Activated CD4-positive, CD25-positive, alpha-beta regulatory T cell treated with anti-CD3 and anti-CD28 coated beads, Interleukin-2, amount 50 U/mL, for 72 hours (primary cell): ENCODE measurements around the gene STAG1.
"Not testable (repeated sequence)": the region's sequence is repeated elsewhere in the genome, so short reads cannot be mapped to it uniquely, and the experiment has no call there.

Source experiments
- DNase-seq: peaks from one replicate; pipeline ENCODE4 v3.0.0; 2021

The STAG1 gene

GRCh38 chr3:136380530-136380929 is 371.6 kb downstream of the STAG1 start:
- DNase-seq = no peak

DNA sequence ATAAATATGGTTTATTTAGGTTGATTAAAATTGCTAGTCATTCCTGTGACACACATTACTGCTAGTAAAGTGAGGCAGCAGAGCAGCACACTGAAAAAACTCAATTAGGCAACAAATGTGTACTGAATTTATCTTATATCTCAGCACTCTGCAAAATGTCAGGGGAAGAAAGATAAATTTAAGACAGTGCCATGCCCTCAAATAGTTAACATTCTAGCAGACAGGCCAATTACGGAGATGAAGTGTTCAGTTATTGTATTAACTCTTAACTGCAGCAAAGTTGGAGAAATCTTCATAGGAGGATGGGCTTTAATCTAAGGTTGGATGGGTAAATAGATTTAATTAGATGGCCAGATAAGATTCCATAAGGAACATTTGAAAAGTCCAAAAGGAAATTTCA is 374.2 kb downstream of the STAG1 start:
- DNase-seq = no peak

- DNase-seq = no peak
Observed at GRCh38 chr3:136377508-136377907, 374.7 kb downstream of the STAG1 start.

GRCh38 chr3:136375800-136376199 is 376.4 kb downstream of the STAG1 start:
- not testable (repeated sequence) for DNase-seq

- no peak for DNase-seq
Observed at GRCh38 chr3:136366289-136366688, 385.9 kb downstream of the STAG1 start.

DNA sequence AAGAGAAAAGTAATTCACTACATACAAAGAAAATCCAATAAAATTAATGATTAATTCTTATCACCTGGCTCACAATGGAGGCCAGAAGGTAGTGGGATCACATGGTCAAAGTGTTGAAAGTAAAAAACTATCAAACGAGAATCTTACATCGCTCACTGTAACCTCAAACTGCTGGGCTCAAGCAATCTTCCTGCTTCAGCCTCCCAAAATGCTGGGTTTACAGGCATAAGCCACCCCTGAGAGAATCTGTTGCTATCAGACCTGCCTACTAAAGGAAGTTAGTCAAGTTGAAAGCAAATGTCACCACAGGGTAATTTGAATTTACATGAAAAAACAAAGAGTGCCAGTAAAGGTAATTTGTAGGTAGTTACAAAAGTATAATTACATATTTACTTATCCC is 398.7 kb downstream of the STAG1 start:
- DNase-seq = no peak

DNA sequence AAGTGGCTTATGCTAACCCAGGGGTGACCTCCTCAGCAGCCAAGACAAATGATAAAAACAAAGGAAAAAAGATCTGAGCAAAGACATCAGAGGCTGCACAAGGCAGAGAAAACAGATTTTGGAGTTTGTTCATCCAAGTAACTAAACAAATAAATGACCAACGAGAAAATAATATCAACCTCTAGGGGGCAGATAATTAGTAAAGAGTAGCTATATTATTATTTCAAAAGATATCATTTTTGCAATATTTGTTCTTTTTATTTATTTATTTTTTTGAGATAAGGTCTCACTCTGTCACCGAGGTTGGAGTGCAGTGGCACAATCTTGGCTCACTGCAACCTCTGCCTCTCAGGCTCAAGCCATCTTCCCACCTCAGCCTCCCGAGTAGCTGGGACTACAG is 400.3 kb downstream of the STAG1 start:
- DNase-seq = no peak

GRCh38 chr3:136351351-136351750 is 400.8 kb downstream of the STAG1 start:
- no peak for DNase-seq

DNA sequence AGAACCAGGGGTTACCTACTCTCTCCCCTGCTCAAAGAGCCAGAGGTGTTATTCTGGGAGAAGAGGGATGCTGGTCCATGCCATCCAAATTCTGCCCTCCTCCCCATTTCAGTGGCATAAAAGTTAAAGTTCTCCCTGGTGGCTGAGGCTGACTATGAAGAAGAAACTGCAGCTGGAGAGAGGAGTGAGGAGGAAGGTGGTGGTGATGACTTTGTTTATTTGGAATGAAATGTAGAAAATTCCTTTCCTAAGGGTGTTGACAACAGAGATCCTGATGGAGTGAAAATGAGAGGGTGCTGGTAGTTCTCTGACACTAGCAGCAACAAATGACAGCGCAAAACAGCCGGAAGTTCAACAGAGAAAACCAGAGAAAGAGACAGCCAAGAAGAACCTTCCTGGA is 401.6 kb downstream of the STAG1 start:
- no peak for DNase-seq

DNA sequence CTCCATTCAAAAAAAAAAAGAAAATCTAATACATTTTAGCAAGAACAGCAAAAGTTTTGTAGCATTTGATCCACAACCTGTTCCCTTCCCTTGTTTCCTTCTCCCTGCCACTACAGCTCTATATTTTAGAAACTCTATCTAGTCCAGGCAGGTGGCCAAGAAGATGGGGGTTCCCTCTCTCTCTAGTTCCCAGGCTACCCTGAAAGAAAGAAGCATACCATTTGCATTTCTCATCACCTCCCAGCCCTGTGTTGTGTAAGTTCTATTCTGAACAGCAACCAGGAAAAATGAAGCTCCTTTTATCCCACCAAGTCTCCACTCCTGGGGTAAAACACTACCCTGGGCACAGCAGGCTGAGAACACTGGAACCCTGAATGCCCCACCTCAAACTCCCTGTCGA is 402.0 kb downstream of the STAG1 start:
- DNase-seq = no peak

GRCh38 chr3:136346486-136346885 is 405.7 kb downstream of the STAG1 start:
- DNase-seq = no peak

DNA sequence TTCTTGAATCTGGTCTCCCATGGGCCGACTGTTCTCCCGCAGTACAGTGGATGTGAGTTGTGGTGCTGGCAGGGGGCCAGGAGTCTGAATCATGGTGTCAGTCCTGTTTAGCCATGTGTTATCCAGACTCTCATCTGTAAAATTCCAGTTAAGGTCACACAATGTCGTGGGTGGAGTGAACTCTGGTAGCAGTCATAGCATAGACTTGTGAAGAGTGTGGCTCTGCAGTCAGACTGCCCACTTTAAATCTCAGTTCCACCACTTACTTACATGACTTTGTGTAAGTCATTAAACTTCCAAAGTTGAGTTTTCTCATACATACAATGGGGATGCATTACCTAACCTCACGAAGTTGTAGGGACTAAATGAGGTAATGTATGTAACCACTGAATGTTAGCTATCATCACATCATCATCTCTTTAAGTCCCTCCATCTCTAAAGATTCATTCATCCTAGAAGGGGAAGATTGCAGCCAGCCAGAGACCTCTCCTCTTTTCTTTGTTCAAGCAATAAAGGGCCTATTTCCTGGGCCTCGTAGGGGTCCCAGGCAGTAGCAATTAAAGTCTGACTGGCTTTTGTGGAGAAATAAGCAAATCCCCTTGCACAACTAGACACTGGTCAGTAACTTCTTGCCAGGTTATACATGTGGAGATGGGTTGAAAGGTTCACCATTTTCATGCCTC is 408.2 kb downstream of the STAG1 start:
- DNase-seq = no peak

DNA sequence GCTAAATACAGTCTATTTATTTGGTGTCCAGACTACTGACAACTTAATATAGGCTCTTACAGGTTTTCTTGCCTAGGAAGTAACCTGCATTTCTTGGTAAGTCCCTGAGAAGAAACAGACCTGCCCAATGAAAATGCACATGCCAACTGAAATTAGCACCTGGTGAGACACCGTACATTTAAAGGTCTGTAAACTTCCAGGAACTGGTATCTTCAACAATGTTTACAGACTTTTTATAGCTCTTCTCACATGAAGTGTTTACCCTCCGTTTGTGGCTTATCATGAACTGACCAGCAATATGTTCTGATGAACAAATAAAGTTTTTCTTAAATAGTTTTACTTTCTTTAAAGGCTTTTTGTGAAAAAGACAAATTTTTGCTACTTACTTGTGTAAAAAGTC is 408.7 kb downstream of the STAG1 start:
- DNase-seq = no peak

DNA sequence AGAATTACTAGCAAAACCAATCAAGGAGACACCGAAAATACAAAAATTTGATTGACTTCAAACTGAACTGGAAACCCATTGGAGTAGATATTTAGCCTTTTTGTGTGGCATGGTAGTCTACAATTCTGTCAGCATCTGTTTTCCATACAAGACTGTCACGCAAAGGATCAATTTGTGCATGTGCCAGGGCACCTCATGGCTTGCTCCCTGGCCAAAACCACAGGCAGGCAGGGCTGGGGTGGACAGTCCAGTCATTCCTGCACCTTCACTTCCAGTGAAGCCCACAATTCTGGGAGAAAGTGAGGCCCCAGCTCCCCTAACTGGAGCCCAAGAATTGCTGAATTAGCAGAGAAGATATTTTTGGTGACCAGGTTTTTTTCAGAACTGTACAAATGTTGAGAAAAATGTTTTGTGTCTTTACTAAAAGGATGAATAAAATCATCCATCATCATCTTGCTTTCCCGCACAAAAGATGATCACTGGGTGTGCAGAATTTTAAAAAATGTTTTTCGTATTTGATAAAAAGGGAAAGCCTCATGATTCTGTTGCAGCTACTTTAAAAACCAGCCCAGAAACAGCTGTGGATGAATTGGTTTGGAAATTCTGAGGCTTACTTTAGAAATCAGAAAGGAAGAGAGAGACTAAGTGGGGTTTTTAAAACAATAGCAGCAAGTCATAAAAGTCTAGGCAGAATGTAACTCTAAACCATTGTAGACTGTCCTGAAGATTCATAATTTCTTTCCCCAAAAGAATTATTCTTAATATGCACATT is 415.7 kb downstream of the STAG1 start:
- no peak for DNase-seq

DNA sequence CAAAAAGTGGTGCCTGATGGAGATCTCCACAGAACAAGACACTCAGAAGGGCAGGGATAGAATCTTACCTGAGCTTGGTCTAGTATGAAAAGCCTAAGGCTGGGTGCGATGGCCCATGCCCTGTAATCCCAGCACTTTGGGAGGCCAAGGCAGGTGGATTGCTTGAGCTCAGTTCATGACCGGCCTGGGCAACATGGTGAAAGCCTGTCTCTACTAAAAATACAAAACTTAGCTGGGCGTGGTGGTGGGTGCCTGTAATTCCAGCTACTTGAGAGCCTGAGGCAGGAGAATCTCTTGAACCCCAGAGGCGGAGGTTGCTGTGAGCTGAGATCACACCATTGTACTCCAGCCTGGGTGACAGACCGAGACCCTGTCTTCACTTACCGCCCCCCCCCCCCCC is 417.5 kb downstream of the STAG1 start:
- DNase-seq = not testable (repeated sequence)

GRCh38 chr3:136334209-136334608 is 418.0 kb downstream of the STAG1 start:
- no peak for DNase-seq

DNA sequence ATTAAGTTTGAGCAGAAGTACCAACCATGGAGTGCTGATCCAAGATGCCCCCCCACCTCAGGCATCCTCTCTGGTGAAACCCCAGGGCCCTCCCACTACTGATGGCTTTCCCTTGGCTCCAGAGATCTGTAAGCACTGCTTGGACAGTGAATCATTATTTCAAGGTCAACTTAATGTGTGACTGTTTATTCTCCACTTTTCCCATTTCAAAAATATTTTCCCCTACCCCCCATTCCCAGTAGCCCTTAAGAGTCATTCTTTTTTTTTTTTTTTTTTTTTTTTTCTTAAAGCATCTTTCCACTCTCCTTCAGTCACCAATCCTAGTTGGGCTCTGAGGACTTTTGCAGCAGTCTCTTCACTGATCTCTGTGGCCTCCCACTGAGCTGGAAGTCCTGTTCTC is 419.4 kb downstream of the STAG1 start:
- DNase-seq = no peak

DNA sequence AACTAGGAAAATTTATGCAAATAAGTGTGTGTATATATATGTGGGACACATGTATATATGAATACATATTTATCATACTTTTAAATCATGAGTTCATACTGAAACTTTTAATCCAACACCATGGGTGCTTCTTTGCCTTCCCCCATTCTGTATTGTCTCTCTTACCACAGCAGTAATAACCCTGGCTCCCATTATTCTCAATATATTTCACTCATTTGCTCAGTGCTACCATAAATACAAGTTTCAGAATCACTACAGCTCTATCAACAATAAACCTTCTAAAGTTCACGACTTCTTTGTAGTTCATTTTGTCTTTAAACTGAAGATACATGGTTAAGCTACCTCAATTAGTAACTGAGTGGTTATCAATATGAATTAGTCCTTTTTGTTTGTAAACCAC is 419.9 kb downstream of the STAG1 start:
- DNase-seq = no peak

DNA sequence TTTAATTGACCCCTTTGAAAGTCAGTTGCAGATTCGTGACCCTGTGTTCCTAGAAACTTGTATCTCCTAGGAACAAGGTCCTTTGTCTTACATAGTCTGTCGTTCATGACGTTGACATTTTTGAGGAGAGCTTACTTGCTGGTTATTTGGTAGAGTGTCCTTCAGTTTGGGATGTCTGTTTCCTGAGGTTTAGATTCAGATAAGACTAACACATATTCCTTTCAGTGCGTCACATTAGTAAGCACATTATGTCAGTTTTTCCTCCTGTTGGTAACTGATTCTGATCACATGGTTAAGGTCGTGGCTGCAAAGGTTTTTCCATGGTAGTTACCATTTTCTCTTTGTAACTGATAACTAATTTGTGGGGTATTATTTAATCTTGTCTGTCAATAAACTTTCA is 421.3 kb downstream of the STAG1 start:
- no peak for DNase-seq

DNA sequence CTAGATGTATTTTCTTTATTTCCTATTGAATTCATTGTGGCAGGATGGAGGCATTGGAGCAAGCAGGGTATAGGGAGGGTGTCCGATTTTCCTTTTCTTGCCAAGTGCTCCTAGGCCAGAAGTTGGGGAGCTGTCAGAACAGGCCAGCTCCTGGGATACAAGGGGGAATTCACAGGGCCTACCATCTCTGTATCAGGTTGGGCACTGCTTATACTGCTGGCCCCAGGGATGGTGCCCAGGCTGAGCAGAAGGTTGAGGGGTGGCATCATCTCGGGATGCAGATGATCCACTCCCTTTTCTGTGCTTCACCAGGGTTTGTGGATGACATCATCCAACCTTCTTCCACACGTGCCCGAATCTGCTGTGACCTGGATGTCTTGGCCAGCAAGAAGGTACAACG is 422.6 kb downstream of the STAG1 start:
- no peak for DNase-seq

GRCh38 chr3:136327671-136328070 is 424.5 kb downstream of the STAG1 start:
- DNase-seq = no peak

GRCh38 chr3:136326316-136326715 is 425.9 kb downstream of the STAG1 start:
- DNase-seq = no peak

GRCh38 chr3:136311968-136312367 is 440.2 kb downstream of the STAG1 start:
- no peak for DNase-seq

DNA sequence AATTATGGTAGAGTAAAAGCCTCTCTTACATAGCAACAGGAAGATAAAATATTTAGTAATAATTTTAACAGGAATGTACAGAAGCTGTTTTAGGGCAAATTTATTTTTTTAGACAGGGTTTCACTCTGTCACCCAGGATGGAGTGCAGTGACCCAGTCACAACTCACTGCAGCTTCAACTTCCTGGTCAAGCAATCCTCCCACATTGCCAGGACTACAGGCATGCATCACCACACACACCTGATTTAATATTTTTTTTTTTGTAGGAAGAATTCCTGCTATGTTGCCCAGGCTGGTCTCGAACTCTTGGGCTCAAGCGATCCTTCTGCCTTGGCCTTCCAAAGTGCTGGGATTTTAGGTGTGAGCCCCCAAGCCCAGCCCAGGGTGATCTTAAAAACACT is 440.9 kb downstream of the STAG1 start:
- no peak for DNase-seq

GRCh38 chr3:136305879-136306278 is 446.3 kb downstream of the STAG1 start:
- no peak for DNase-seq
